ENCODE measurements around the gene RGS4. TPM values are rescaled to one million over a fixed set of nuclear protein-coding genes. Genes with fewer than 3 reads are reported as not detected.

The RGS4 gene
- total RNA-seq, 4 donors from 2014 or later = 0.47 to 1.1 TPM; not detected in 2

GRCh38 chr1:163038928-163039706, 30.0 kb upstream of the RGS4 start:
- Histone ChIP-seq H3K4me1 (no peaks in the 10 kb centered on the region), H3K4me3 (no peak overlapping the region), H3K27ac (no peak overlapping the region), H3K36me3 (no peaks in the 10 kb centered on the region), H3K27me3 (no peaks in the 10 kb centered on the region), H3K9me3 (no peaks in the 10 kb centered on the region)
- TF ChIP-seq POLR2A (IDR thresholded peaks at IDR 0.05) (no peak), CTCF (IDR thresholded peaks at IDR 0.05) (no peak)
- no peak for DNase-seq

- Histone ChIP-seq H3K4me1 (no peaks in the 10 kb centered on the region), H3K27ac (no peak overlapping the region), H3K4me3 (no peak overlapping the region), H3K9me3 (no peaks in the 10 kb centered on the region), H3K27me3 (no peaks in the 10 kb centered on the region), H3K36me3 (no peaks in the 10 kb centered on the region)
- DNase-seq = no peak
- TF ChIP-seq CTCF (IDR thresholded peaks at IDR 0.05) (no peak), POLR2A (IDR thresholded peaks at IDR 0.05) (no peak)
Observed at GRCh38 chr1:163039707-163040093, 29.5 kb upstream of the RGS4 start.

- Histone ChIP-seq H3K27me3 (no peaks in the 10 kb centered on the region), H3K4me1 (no peaks in the 10 kb centered on the region), H3K27ac (no peak overlapping the region), H3K4me3 (no peak overlapping the region), H3K9me3 (no peaks in the 10 kb centered on the region), H3K36me3 (no peaks in the 10 kb centered on the region)
- DNase-seq = no peak
- no peak for TF ChIP-seq POLR2A (IDR thresholded peaks at IDR 0.05)
- TF ChIP-seq CTCF (IDR thresholded peaks at IDR 0.05) = no peak
Observed at GRCh38 chr1:163046071-163046470, 23.1 kb upstream of the RGS4 start.

GRCh38 chr1:163047951-163048659, 21.1 kb upstream of the RGS4 start:
- TF ChIP-seq CTCF (IDR thresholded peaks at IDR 0.05) (no peak), POLR2A (IDR thresholded peaks at IDR 0.05) (no peak)
- no peak overlapping the region for H3K4me3 ChIP-seq

GRCh38 chr1:163048869-163049268, 20.3 kb upstream of the RGS4 start:
- Histone ChIP-seq H3K27ac (no peak overlapping the region), H3K4me1 (no peaks in the 10 kb centered on the region), H3K36me3 (no peaks in the 10 kb centered on the region), H3K9me3 (no peaks in the 10 kb centered on the region), H3K4me3 (no peak overlapping the region), H3K27me3 (no peaks in the 10 kb centered on the region)
- no peak for DNase-seq
- TF ChIP-seq CTCF (IDR thresholded peaks at IDR 0.05) (no peak), POLR2A (IDR thresholded peaks at IDR 0.05) (no peak)

More at GRCh38 chr1:163047951-163048659, 21.1 kb upstream of the RGS4 start:
- no peaks in the 10 kb centered on the region for H3K27me3 ChIP-seq
- no peak for DNase-seq
- H3K9me3 ChIP-seq = no peaks in the 10 kb centered on the region
- H3K27ac ChIP-seq = no peak overlapping the region
- no peaks in the 10 kb centered on the region for H3K4me1 ChIP-seq
- no peaks in the 10 kb centered on the region for H3K36me3 ChIP-seq

Data from Peyer's patch (tissue), 4 donors.